ENCODE data around the gene ATAD3B.

DNA sequence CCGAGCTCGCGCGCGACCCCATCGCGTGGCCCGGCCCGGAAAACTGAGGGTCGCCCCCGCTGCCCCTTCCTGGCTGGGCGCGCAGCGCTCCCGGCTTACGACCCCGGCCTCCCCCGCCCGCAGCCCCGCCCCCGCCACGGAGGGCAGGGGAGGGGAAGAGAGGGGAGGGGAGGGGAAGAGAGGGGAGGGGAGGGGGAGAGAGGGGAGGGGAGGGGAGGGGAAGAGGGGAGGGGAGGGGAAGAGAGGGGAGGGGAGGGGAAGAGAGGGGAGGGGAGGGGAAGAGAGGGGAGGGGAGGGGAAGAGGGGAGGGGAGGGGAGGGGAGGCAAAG lies 43.8 kb upstream of the ATAD3B start:
- TF ChIP-seq CTCF (IDR thresholded peaks at IDR 0.05) (no peak), EP300 (IDR thresholded peaks at IDR 0.05) (no peak)
